Glomerular visceral epithelial cell (primary cell): ENCODE measurements around the gene EYA2.
"Not testable (repeated sequence)": the region's sequence is repeated elsewhere in the genome, so short reads cannot be mapped to it uniquely, and the experiment has no call there.

Experiments used
- DNase-seq: peaks from one replicate; pipeline ENCODE4 v3.0.0-alpha.2; 2016; ENCODE audit errors: extremely low spot score

The EYA2 gene

DNA sequence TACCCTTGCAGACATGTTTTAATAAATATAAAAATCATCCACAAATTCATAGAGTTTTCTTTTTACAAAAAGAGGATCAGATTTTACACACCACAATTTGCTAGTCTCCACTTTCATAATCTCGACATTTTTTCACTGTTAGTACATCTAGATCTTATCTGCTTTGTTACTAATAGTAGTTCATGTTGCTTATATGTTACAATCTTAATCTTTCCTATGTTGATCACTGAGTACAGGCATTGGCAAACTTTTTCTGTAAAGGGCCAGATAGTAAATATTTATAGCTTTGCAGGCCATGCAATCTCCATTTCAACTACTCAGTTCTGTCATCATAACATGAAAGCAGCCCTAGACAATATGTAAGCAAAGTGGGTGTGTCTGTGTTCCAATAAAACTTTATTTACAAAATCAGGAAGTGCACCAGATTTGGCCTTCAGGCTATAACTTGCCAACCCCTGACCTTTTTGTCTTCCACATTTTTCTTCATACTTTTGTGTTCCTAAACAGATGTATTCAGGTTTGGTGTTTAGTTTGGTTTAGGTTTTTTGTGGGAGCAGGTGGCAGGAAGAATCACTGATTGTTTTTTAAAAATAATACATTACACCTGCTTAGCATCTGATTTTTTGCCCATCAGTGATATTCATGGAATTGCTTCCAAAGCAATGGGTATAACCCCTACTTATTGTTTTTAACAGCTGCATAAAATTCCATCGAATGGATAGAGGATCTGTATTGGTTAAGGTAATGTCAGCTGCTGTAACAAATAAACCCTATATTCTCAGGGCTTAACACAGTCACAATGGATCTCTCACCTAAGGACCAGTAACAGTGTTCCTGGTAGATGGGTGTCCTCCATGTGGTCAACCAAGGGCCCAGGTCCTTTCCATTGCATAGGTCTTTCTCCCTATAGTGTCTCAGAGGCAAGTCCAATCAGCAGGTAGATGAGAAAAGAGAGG, 61.2 kb downstream of the EYA2 start:
- no peak for DNase-seq

DNA sequence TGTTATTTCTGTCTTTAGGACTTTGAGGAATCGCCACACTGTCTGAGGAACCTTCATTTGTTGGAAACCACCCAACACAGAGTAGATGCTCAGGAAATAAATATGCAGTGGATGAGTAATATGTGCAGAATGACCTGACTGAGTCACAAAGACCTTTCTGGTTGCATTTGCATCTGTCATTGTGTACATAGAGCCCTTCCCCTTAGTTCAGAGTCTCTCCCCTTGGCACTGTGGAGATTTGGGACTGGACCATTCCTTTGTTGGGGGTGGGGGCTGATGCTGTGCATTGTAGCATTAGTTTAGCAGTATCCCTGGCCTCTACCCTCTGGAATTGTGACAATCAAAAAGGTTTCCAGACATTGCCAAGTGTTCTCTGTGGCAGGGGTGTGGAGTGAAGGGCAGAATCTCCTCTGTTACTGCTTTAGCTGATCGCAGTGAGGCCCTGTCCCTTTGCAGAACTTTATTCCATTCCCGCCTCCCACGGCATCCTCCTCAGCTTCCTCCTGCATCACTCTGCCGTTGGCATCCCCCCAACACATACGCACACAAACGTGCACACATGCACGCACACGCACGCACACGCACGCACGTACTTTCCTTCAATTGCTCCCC, 64.5 kb downstream of the EYA2 start:
- peak; percentile 30 for DNase-seq

DNA sequence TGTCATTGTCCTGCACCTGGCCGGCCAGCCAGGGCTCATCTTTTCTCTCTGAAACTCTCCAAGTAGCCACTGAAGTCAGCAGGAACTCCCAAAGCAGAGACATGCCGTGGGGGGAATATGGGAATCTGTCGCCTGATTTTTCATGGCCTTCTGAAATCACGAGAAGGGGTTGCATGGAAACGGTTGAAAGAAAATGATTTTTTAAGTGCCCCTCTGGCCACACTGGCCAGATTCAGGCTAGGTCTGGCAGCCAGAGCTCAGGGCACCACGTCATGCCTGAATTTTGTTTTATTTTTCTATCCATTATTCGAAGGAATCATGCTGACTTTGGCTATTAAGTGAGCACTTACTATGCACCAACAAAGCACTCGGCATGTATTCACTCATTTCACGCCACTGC, 65.2 kb downstream of the EYA2 start:
- no peak for DNase-seq

DNA sequence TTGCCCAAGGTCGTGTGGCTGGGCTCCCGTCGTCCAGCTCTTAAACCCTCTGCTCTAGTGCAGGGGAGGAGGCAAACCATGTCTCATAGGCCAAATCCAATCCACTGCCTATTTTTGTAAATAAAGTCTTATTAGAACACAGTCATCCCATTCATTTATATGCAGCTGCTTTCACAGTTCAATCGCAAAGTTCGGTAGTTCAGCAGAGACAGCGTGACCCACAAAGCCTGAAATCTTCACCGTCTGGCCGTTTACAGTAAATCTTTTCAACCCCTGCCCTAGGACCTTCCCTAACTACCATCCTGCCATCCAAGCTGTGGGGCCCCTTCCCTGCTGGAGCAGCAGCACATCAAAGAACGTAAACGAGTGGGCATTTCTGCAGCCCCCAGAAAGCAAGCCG, 65.9 kb downstream of the EYA2 start:
- DNase-seq: no peak

DNA sequence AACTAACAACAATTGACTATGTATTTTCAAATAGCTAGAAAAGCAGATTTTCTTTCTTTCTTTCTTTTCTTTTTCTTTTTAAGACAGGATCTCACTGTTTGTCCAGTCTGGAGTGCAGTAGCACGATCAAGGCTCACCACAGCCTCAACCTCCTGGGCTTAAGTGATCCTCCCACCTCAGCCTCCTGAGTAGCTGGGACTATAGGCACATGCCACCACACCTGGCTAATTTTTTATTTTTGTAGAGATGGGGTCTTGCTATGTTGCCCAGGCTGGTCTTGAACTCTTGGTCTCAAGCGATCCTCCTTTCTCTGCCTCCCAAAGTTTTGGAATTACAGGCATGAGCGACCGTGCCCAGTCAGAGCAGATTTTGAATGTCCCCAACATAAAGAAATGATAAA, 67.3 kb downstream of the EYA2 start:
- DNase-seq: not testable (repeated sequence)

DNA sequence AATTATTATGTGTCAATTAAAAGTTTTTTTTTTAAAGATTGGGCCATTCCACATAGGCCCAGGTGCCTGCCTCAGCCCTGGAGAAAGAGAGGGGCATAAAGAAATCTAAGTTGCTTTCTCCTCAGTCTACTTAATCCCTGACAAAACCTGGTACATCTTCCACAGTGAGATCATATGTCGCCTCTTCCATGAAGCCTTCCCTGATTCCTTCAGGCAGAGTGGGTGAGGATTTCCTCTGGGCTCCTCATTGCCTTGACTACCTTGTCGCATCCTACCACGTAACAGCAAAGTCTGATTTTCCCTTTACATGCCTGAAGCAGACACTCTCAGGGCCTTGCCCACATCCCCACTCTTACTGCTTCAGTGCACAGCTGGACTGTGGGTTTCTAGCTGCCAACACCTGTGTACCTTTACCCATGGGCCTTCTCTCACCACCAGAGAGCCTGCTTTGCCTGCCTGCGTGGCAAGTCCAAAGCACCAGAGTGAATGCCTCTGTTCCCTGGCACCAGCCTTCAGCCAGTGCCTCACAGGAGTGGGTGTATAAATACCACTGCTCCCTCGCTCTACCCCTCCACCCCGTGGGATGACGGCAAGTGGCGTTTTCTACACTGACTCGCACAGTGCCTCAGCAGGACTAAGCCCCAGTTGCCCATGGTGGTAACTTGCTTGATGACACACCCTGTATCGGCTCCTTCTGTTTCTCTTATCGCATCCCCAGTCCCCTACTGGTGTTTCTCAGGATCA, 68.0 kb downstream of the EYA2 start:
- DNase-seq: no peak

DNA sequence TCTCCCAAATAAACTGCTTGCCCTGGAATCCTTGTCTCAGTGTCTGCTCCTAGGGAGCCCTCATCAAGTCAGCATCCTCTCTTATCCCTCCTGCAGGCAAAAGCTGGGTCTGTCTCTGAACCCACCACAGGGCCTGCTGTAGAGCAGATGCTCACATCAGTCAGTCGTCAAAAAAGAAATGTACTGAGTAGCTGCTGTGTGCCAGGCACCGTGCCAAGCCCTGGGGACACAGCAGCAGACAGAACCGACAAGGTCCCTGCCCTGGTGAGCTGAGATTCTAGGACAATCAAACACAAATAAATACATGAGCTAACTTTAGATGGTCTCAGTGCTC, 68.5 kb downstream of the EYA2 start:
- DNase-seq: no peak

DNA sequence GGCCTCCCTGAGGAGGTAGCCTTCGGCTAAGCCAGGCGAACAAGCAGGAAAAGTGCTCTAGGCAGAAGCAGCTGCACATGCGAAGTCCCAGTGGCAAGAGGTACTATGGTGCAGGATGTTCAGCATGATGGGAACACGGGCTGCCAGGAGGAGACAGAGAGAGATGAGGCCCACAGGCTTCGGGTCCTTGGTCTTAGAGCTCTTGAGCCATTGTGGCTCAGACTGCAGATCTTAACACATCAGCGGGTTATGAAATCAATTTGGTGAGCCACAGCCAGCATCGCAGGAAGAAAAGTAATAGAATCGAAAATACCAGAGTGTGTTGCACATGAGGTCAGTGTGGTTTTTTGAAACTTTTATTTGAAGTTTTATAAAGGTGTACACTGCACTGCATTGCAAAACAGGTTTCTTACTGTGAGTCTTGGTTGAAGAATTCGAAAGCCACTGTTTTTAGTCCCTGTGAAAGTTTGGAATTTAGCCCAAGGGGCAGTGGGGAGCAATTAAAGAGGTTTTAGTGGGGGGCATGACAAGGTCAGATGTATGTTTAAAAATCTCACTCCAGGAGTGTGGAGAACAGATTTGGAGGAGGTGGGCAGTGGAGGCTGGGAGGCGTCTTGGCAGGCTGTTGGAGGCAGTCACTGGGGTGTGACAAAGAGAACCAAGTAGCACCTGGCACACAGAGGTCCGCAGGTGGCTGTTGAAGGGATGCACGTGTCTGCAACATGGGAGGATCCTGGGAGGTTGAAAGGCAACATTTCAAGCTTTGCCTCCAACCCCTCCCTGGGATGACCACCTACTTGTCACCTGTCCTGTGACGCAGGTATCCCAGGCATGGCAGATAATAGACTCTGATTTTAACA, 69.3 kb downstream of the EYA2 start:
- no peak for DNase-seq

DNA sequence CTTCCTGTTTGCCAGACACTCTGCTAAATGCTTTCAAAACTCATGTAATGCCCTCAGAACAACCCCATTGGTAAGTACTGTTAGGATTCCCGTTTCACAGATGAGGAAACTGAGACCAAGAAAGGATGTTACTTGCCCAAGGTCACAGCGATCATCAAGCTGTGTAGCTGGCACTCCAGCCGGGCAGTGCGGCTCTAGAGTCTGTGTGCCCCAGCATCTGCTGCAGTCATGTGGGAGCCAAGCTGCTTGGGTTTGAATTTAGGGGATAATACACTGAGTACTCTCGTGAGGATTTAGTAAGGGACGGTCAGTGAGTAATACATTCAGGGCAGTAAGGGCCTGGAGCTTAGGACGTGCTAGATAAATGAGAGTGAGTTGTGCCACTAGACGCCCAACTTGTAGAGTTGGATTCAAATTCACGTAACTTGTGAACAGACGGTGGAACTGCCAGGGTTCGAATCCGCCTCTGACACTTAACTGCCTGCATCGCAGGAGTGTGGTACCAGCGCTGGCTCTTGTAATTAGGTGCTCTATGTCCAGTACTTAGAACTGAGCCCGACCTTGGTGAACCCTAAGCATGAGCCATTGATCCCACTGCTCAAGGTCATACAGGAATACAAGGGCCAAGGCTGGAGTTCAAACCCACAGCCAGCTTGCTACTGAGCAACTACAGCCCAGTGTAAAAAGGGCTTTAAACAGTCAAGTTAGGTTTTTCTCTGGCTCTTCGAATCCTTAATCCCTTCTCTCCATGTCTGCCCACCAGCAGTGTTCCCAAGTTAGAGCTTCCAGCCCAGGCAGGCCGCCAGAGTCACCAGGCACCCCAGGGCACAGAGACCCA, 70.2 kb downstream of the EYA2 start:
- no peak for DNase-seq

DNA sequence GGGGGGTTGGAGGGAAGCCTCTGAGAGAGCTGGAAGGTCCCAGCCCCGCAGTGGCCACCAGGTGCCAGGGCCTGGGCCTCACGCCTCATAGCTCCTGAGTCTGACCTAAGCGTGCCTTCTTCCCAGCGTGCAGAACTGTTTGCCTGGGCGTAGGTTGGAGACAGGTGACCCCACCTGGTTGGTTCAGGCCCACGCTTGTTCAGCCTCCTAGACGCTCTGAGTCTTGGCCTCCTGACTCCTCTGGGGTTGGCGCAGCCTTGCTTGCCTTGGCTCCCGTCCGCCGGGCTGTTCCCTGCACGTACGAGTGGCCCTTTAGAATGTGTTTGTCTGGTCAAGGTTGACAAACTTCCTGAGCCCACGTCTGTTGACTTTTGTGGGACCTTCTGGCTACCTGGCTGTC, 70.8 kb downstream of the EYA2 start:
- DNase-seq: no peak

DNA sequence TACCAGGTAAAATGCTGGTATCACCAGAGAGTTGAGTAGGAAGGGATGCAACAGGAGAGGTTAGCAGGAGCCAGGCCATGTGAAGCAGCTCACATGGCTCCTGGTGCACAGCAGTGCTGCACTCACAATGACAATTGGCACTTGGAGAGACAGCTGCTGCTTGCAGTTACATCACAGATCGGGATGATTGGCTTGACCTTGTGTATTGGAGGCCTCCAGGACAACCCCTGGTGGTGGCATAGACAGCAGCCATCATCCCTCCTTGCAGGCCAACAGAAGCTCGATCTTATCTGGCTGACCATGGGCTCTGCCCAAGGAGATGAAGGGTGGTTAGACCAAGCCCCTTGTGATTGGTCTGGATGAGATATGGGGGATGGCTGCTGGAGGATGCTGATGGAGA, 73.0 kb downstream of the EYA2 start:
- DNase-seq: no peak

DNA sequence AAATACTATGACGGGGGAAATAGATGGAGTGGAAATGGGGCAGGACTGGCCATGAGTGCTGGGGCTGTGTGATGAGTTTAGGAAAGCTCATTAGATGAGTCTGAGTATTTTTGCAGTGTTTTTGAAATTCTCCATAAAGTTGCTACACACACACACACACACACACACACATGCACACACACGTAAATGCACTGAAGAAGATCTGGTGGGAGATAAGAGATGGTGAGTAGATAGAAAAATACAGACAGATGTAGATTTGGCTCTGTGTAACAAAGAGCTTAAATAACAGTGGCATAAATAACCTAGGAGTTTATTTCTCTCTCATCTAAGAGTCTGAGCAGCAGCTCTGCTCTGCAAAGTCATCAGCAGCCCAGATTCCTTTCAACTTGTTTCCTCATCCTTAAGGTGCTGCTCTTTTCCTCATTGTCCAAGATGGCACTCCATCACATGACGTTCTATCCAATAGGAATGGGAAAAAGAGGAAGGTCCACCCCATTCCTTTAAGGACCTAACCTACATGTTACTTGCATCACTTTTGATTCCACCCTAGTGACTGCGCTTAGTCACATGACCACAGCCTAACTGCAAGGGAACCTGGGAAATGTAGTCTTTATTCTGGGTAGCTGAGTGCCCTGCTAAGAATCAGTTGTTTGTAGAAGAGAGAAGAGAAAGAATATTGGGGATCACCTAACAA, 76.4 kb downstream of the EYA2 start:
- peak; percentile 25 for DNase-seq

DNA sequence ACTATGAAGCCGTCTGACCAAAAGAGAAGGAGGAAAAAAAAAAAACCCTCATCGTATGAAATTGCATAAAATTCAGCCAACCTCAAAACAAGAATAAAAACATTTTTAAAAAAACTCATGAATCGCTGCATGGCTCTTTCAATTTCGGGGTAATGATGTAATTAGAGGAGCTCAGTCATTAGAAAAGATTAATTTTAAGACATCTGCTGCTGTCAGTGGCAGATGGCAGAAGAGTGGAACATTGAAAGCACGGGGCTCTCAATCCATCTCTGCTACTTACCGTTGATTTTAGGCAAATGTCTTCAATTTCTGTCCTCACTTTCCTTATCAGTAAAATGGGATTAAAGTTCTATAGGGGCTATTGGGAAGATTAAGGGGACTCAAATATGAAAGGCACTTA, 79.1 kb downstream of the EYA2 start:
- no peak for DNase-seq

DNA sequence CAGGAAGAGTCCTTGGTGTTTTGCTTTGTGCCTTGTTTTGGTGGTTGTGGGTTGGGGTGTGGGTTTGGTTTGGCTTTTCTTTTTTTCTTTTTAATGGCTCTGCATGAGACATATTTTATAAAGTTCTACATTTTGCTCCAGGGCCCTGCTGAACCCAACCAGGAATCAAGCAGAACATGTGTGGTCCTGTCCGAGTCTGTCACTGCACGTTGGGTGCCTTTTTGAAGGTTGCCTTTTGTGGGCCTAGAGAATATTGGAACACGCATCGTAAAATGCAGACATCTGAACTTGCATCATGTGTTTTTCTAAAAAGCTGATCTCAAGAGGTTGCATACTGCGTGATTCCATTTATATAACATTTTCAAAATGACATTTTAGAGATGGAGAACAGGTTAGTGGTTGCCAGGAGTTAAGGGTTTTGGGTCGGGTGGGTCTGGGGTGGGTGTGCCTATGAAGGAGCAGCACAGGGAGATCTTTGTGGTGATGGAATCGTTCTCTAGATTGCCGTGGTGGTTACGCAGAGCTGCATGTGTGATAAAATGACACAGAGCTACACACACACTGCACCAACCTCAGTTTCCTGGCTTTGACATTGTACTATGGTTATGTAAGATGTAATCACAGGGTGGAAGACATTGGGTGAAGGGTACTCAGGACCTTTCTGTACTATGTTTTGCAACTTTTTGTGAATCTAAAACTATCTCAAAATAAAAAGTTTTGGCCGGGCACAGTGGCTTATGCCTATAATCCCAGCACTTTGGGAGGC, 80.2 kb downstream of the EYA2 start:
- no peak for DNase-seq

DNA sequence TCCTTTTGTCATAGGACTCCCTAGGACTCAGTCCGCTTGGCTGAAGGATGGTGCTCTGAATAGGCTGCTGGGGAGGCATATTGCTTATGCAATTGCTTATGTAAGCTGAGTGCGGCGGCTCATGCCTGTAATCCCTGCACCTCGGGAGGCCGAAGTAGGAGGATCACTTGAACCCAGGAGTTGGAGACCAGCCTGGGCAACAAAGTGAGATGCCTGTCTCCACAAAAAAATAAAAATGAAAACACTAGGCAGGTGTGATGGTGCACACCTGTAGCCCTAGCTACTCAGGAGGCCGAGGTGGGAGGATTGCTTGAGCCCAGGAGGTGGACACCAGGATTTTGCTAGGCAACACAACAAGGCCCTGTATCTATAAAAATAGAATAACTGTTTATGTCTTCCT, 81.3 kb downstream of the EYA2 start:
- no peak for DNase-seq

DNA sequence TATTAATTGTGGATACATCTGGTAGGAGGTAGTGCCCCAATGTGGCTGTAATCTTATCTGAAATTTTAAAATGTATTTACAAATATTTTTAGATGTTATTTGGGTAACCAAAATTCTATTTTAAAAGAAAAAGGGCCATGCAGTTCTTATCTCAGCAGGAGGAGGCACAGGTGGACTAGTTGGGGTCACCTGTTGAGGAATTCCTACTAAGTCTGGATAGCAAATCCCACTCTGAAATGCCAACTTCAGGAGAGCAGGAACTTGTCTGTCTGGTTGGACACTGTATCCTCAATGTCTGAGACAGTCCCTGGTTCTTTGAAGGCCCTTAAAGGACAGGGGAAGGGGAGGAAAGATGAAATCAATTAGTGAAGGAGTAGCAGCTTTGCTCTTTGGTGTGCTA, 82.6 kb downstream of the EYA2 start:
- no peak for DNase-seq

DNA sequence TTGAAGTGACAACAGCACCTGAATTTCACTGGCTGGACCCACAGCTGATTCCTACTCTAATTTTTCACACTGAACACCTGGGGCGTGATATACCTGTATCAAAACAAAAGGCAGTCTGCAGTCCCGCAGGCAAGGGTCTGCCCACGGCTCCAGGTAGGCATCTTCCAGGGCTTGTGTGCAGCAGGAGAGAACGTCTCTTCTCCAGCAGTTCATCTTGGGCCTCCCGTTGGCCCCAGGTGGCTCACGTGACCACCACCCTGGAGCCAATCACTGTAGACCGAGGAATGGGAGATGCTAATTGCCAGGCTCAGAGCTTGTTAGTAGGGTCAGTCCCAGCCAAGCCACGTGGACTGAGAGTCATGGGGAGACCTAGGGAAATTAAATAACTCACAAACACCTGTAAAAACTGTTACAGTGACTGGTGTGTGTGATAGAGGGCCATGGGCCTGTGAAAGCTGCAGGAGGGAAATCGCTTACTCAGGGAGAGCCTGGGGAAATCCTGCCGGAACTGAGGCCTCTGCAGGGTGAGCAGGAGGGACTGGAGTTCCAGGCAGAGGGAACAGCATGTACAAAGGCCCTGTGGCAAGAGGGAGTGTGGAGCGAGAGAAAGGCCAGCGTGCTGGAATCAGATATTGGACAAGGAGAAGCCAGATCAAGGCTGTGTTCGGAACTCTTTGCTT, 83.4 kb downstream of the EYA2 start:
- no peak for DNase-seq

DNA sequence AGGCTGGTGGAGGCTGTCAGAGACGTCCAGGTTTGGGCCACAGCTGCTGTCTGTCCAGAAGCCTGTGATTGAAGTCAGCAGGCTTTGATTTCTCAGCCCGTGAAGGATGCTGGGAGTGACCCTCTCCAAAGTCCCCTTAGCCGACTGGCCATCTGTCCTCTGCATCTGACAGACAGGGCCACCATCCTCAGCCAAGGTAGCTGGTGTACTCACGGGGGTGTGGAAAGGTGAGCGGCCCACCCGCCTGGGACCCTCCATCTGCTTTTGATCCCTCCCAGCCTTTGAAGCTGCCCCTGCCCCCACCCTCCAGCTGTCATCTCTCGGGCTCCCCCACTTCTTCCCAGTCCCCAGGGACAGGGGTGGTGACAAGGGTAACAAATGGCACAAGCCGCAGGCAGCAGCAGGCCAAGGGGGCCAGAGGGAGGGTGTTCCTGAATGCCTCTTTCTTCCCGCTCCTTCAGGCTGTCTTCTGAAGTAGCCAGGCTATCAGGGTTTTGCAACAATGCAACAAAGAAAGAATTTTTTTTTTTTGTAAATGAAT, 84.4 kb downstream of the EYA2 start:
- no peak for DNase-seq
